A549 treated with dexamethasone at 1 μM for 4 hours (cell line): ENCODE data around the gene TREX2. TPM values are rescaled to one million over a fixed set of nuclear protein-coding genes. Genes with fewer than 3 reads are reported as not detected.

Experiments used
- total RNA-seq: library from RNA; stranded (reverse); fragments of 200-300 nt; extraction: Qiagen RNA extraction; gene quantifications from 5 replicates; pipeline ENCODE4 v1.2.3, GENCODE V29; 2022

The TREX2 gene
- total RNA-seq: 0.63 to 1.7 TPM (median 1.3 TPM) in 5 replicates

GRCh38 chrX:153445856-153446635 lies at the start of gene TREX2:
TSS of gene TREX2 (minus strand) at chrX:153446056. CDS start at chrX:153445430, 626 bp downstream.

DNA sequence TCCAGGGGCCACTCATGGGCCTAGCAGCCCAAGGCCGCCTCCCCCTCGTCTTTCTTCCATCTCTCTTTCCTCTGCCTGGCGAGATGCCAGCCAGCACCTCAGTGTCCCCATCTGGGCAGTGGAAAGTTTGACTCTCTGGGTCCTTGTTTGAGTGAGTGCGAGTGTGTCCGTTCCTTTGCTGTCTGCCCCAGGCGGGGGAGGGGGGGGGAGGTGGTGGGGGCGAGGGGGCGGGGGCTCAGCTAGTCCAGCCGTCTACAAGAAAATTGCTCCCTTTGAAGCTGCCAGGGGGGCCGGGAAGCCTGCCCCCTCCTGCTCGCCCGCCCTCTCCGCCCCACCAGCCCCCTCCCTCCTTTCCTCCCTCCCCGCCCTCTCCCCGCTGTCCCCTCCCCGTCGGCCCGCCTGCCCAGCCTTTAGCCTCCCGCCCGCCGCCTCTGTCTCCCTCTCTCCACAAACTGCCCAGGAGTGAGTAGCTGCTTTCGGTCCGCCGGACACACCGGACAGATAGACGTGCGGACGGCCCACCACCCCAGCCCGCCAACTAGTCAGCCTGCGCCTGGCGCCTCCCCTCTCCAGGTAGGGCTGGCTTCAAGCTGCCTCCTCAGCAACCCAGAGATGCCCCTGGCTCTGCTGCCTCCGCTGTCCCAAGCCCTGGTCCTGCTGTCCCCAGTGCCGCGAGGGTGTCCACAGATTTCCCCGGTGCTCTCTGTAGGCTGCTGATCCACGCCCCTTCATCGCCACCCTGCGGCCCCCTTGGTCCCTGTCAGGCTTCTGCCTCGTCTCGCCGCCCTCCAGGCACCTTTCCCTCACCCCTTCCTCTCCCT lies 48.9 kb upstream of the TREX2 start, which contains the start of gene BGN:
Gene BGN (plus strand): TSS at position 440 of the 821 bp plus-strand sequence. CDS start 9,652 bp downstream, outside the sequence.

GRCh38 chrX:153470411-153471363 lies 24.8 kb upstream of the TREX2 start, which contains the start of gene HAUS7:
TSS of gene HAUS7 (minus strand) at chrX:153470576. CDS start at chrX:153470557, 19 bp downstream.

GRCh38 chrX:153411255-153411987 lies 34.4 kb downstream of the TREX2 start, which contains the start of gene ZFP92:
TSS of gene ZFP92 (plus strand) at chrX:153411472. CDS start at chrX:153418323, 6,851 bp downstream.

DNA sequence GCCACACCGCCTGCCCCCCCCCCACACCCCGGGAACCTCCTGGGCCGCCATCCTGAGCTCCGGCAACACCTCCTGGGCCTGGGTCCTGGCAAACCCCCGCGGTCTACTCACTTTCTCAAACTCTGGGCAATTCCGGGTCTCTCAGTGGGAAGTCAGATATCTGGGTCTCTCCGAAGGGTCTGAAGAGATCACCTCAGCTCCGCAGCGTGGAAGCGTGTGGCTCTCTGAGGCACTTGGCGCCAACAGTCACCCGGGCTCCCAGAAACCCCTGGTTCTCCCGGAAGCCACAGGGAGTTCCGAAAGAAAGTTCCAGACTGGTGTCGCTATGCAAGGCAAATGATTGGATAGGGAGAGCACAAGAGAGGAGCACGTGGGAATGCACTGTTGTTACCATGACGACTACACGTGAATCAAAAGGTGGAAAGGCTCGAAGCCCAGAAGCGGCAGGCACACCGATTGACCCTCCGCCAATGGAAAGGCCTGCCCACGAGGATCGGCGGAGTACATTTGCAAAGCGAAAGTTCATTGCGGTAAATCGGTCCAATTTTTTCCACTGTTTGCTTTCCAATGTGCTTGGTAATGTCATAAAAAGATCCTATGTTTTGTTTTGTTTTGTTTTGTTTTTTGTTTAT lies 44.6 kb downstream of the TREX2 start, which contains the start of gene PNMA6E:
Gene PNMA6E (minus strand): TSS at position 218 of the 632 bp plus-strand sequence. CDS start 2,501 bp downstream, outside the sequence.

Other genes with a start within 250 kb of the TREX2 start
- gene PNMA6F, start 124.3 kb downstream of the TREX2 start, total RNA-seq: not detected in 5 replicates
- gene ZNF275, start 111.9 kb downstream of the TREX2 start, total RNA-seq: 5.1 to 7.5 TPM (median 6.2 TPM) in 5 replicates
- gene PNMA6E, start 44.7 kb downstream of the TREX2 start, total RNA-seq: 0.05 TPM in 1 of 5 replicates, not detected in the others
- gene ZFP92, start 34.6 kb downstream of the TREX2 start, total RNA-seq: 0.50 to 0.71 TPM (median 0.56 TPM) in 5 replicates
- 43.8 to 52.0 TPM (median 45.5 TPM) in 5 replicates for gene HAUS7, start 24.5 kb upstream of the TREX2 start, total RNA-seq
- gene BGN, start 48.9 kb upstream of the TREX2 start, total RNA-seq: 0.06 to 0.08 TPM in 2 of 5 replicates, not detected in the others
- gene ATP2B3, start 71.6 kb upstream of the TREX2 start, total RNA-seq: 0.07 to 0.15 TPM (median 0.13 TPM) in 5 replicates
- 40.3 to 64.4 TPM (median 60.1 TPM) in 5 replicates for gene CCNQ, start 153.1 kb upstream of the TREX2 start, total RNA-seq
- gene DUSP9, start 201.1 kb upstream of the TREX2 start, total RNA-seq: 1.0 to 2.0 TPM (median 1.3 TPM) in 5 replicates
- gene PNCK, start 227.8 kb upstream of the TREX2 start, total RNA-seq: 0.07 to 0.41 TPM (median 0.18 TPM) in 5 replicates
- gene SLC6A8, start 241.9 kb upstream of the TREX2 start, total RNA-seq: 9.1 to 15.3 TPM (median 12.7 TPM) in 5 replicates